ENCODE measurements around the gene MBNL1. TPM values are rescaled to one million over a fixed set of nuclear protein-coding genes. Genes with fewer than 3 reads are reported as not detected.

The MBNL1 gene, protein sequence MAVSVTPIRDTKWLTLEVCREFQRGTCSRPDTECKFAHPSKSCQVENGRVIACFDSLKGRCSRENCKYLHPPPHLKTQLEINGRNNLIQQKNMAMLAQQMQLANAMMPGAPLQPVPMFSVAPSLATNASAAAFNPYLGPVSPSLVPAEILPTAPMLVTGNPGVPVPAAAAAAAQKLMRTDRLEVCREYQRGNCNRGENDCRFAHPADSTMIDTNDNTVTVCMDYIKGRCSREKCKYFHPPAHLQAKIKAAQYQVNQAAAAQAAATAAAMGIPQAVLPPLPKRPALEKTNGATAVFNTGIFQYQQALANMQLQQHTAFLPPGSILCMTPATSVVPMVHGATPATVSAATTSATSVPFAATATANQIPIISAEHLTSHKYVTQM
- total RNA-seq (2014; rRNA removed; shearing (Covaris generic)): 137 and 161 TPM in 2 replicates

DNA sequence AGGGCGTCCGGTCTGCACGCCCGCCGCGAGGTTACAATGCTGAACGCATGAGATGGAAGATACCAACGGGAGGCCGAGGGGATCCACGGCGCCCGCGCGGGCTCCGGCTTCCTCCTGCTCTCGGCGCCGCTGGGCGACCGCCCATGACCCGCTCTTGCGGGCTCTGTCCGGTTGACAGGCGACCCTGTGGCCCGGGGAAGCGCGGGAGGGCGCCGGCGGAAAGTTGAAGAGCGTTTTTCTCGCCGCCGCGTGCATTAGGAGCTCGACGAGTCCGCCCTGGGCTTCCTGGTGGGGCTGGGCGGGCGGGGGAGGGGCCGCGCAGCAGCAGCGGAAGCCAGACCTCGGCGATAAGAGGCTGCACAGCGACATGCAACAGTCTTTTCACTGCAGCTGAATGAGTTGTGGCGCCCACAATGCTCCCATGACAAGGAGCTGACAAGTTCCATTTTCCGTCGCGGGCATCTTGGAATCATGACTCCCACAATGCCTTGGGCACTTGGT, at the start of gene MBNL1:
TSS of gene MBNL1 (plus strand) at position 375 of the 501 bp plus-strand sequence. CDS start 31,265 bp downstream, outside the sequence.
- DNase-seq (ENCODE audit: low spot score): peak; percentile 81

DNA sequence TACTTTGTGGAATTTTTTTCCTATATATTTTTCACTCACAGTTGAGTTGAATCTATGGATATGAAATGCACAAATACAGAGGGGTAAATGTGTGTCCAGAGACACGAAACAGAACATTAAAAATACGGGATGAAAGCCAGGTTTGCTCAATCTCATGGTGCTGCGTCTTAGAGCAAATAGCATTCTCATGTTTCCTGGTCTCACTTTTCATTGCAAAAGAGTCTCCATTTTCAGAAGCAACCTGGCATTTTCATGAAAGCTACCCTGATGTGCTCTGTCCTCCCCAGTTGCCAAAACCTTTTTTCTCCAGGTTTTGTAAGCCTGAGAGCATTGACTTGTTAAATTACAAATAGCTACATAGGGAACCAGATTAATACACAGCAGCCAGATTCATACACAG, 49.5 kb upstream of the MBNL1 start:
- no peak for DNase-seq (ENCODE audit: low spot score)

DNA sequence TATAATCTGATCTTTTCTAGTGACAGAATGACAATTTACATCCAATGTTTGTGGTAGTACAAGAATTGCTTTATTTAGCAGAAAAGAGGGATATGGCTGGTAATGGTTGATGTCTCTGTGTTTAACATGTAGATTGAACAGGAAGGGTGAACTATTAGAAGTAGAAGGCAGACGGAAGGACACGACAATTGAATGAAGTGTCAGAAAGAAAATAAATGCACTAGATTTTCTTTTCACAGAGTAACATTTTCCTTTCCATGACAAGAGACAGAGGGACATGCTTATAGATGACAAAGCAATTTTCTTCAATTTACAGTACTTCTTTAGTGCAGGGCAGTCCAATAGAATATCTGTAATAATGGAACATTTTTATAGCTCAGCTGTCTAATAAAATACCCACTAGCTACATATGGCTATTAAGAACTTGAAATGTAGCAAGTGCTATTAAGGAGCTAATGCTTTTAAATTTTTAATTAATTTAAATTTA, 48.9 kb upstream of the MBNL1 start:
- DNase-seq (ENCODE audit: low spot score): no peak

DNA sequence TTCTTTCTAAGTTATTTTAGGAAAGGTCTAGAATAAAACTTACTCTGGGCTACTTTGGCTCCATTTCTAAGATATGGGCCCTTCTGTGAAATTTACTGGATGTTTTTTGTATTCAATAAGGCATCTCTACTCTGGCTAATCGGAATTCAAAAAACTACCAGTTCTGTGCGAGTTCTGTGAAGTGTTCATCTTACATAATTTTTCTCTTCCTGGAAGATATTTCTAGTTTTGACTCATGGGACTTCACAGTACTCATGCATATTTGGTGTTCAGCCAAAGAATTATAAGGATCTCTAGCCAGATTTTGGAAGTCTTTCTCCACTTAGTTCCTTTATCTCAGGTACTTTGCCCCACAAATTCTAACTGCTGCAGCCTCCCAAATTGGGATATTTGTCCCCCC, 46.4 kb upstream of the MBNL1 start:
- no peak for DNase-seq (ENCODE audit: low spot score)

DNA sequence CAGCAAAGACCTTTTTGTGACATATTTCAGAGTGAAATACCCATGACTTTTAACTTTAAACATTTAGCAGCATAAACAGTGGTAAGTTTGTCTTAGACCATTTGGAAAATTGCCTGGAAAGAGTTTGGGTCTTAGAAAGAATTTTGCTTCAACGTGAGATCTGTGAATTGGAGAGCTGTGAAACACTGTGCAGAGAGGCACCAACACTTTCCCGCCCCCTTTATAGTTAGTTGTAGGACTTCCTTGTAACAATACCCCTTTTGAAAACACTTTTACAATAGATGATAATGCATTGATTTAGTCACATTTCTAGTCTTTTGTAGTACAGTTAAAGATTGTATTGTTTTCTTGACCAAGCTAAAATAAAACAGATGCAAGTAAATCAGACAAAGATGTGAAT, 43.5 kb upstream of the MBNL1 start:
- no peak for DNase-seq (ENCODE audit: low spot score)

DNA sequence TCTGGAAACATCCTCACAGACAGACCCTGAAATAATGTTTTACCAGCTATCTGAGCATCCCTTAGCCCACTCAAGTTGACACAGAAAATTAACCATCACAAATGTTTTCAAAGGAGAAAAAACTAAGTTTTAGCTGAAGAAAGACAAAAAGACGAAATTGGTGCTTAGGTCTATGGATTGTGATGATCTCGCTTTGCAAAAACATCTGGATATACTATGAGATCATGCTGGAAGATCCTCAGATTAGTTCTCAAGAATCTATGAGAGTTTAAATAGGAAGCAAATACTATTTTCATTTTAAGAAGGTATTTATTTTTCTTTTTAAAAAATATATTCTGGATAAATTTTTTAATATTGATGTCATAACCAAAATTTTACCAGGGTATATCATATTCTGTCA, 42.6 kb upstream of the MBNL1 start:
- DNase-seq (ENCODE audit: low spot score): no peak

DNA sequence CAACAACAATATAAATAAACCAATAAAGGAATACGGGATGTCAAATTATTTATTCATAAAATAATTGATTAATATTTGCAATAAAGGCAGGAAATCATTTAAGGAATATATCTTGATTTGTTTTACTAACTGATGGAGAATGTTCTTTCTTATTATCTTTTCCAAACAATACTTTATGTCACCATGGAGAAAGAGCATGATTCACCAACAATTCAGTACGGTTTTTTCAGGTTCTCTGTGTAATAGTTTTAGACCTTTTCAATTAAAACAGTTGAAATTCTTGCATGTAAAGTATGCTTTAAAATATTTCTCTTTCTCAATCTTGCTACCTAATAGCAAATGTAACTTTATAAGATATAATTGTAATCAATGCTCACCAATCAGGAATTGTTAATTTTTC, 41.7 kb upstream of the MBNL1 start:
- DNase-seq (ENCODE audit: low spot score): no peak

DNA sequence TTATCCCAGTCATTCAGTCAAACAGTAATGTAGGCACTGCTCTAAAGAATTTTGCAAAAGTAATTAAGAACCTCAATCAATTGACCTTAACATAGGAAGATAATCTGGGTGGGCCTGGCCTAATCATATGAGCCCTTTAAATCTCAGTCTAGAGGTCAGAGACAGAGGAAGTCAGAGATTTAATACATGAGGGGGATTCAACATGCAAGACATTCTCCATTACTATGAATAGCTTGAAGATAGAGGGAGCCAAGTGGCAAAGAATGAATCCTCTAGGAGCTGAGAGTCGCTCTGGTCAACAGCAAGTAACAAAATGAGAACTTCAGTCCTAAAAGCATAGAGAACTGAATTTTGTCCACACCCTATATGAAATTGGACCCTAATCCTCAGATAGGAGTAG, 39.0 kb upstream of the MBNL1 start:
- no peak for DNase-seq (ENCODE audit: low spot score)

DNA sequence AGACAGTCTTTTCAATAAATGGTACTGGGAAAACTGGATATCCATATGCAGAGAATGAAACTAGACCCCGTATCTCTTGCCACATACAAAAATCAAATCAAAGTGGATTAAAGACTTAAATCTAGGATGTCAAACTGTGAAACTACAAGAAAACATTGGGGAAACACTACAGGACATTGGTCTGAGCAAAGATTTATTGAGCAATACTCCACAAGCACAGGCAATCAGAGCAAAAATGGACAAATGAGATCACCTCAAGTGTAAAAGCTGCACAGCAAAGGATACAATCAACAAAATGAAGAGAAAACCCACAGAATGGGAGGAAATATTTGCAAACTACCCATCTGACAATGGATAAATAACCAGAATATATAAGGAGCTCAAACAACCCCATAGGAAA, 38.4 kb upstream of the MBNL1 start:
- no peak for DNase-seq (ENCODE audit: low spot score)

DNA sequence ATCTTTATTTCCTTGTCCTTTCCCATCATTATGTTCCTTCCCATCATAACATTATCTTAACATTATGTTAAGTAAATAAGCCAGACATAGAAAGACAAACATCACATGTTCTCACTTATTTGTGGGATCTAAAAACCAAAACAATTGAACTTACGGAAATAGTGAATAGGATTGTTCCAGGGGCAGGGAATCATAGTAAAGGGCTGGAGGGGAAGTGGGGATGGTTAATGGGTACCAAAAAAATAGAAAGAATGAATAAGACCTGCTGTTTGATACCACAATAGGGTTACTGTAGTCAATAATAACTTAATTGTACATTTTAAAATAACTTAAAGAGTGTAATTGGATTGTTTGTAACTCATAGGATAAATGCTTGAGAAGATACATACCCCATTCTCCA, 36.7 kb upstream of the MBNL1 start:
- no peak for DNase-seq (ENCODE audit: low spot score)

DNA sequence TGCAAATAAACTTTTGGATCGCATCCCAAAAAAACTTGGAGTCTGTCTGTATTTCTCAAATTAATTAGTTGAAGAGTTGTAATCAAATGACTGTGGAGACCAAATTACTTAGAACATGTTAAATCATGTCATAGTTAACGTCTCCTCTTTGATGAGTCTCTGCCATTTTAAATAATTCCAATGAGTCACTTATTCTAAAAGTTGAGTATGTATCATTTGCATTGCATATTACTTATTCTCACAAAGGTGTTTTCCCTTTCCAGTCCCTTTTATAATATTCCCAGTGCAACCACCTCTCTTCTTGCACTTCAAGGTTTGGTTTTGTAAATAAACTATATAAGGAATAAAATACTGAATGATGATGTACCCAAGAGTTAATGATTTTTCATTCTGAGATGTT, 36.0 kb upstream of the MBNL1 start:
- no peak for DNase-seq (ENCODE audit: low spot score)

DNA sequence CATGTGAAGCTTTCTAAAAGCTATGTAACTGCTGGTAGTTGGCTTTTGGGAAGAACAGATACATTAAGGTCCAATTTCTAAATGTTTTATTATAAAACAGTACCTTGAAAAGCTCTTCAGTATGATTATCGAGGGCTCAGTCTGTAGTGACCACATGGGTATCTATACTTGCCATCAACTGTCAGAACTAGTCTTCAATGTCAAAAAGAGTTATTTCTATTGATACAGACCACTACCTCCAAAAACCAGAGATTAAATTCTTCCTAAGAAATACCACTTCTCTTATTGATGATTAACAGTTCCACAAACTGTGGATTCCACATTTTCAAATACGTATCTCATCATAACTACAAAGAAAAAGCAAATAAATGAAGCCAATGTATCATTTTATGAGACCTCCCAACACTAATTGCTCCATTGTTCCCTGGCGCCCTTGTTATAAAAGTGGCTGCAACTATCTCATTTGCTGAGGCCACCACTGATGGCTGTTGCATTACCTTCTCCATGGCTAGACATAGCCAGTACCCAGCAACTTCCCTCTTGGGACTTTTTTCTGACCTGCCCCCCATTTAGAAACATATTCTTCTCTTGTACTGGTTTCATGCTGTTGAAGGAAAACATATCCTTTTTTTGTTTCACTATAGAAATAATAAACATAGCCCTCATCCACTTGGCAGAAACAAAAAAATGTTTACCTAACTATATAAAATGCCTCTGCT, 33.9 kb upstream of the MBNL1 start:
- DNase-seq (ENCODE audit: low spot score): no peak

DNA sequence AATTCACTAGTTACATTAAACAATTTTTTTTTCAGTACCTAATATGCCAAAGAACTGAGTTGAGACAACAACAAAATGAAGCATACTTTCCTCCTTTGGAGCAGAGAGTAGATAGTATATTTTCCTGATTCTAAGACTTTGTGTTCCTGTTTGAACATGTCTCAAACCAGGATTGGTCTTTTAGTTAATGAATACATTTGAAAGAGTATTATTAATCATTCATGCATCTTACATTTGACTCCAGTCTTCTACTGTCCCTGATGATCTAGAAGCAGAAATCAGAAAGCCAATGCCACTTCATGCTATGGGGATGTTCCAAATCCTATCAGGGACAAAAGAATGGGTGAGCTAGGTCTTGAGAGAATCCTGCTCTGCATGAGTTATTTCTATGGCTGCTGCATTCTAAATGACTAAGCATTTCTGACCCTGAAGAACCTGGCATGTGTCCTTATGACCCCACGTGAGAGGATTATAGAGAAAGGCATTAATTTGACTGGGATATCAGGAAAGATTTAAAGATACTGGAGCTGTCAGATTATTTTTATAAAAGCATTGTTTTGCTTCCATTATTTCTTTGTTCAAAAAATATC, 32.9 kb upstream of the MBNL1 start:
- DNase-seq (ENCODE audit: low spot score): peak; percentile 64

DNA sequence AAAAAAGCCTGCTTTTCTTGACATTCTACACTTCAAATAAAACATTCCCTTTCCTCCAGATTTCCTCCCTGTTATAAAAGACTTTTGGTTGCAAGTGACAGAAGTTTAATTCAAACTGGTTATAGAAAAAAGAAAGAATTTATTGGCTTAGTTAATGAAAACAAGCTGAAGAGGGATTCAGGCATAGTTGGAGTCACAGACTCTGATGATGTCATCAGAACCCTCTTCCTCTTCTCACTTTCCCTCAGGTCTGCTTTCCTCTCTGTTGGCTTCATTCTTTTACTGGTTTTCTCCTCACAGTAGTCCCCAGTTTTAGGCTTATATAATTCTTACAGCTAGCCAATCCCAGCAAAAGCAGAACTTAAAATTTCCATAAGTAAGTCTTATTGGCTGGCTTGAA, 32.0 kb upstream of the MBNL1 start:
- peak; percentile 23 for DNase-seq (ENCODE audit: low spot score)

DNA sequence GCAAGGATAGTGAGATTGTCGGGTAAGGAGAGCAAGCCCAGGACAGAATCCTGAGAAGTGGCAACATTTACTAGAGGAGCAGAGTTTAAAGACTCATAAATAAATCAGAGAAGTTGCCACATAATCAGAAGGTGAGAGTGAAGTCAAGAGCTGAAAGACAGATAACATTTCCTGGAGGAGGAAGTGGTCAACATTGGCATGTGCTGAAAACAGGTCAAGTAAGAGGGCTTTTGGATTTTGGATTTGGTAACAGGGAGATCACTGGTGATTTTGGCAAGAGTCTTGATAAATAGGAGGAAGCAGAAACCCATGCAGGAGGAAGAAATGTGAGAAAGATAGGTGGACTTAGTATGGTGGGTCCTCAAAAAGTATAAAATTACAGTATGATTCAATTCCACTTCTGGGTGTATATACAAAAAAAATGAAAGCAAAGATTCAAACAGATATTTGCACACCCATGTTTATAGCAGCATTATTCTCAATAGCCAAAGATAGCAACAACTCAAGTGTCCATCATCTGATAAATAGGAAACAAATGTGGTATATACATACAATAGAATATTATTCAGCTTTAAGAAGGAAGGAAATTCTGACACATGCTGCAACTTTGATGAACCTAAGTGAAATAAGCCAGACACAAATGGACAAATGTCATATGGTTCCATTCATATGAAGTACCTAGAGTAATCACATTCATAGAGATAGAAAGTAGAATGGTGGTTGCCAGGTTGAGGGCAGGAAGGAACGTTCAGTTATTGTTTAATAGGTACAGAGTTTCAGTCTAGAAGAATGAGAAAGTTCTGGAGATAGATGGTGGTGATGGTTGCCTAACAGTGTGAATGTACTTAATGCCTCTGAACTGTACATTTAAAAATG, 27.3 kb upstream of the MBNL1 start:
- DNase-seq (ENCODE audit: low spot score): peak; percentile 27

DNA sequence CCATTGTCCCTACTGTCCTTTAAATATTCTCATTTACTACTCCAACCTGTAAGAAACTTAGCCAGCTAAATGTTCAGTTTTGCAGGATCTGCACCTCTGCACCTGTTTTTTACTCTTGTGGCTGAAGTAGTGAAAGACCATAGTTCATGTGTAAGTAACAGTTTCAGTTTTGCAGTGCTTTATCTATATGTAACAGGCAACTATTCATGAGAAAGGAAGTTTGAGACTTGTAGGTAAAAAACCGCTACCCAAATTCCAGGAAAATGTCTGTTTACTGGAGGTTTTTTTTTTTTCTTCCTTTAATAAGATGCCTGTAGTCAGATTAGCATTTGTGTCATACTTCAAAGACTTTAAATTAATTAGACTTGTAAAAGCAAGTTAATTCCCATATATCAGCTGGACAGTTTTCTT, 25.4 kb upstream of the MBNL1 start:
- DNase-seq (ENCODE audit: low spot score): no peak

DNA sequence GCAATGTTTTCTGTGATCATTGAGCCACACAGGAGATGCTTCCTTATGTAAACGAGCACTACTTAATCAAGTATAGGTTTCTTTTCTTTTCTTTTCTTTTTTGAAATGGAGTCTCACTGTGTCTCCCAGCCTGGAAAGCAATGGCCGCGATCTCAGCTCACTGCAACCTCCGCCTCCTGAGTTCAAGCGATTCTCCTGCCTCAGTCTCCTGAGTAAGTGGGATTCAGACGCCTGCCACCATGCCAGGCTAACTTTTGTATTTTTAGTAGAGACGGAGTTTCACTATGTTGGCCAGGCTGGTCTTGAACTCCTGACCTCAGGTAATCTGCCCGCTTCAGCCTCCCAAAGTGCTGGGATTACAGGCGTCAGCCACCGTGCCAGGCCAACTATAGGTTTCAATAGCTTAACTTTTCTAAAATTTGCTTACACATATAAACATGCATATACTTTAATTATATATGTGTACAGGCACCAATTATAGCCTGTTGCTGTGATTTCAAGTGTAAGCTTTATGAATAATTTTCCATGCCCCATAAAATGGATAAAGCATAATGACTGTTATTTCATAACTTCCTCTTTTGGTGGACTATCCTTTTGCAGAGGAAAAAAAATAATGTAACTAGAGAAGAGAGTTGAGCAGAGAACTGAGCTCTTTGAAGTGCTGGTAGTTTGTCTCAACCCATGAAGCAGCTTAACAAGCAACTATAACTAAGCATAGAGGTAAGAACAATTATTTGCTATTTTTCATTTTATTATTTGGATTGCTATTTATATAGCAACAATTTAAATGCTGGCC, 24.8 kb upstream of the MBNL1 start:
- DNase-seq (ENCODE audit: low spot score): no peak

DNA sequence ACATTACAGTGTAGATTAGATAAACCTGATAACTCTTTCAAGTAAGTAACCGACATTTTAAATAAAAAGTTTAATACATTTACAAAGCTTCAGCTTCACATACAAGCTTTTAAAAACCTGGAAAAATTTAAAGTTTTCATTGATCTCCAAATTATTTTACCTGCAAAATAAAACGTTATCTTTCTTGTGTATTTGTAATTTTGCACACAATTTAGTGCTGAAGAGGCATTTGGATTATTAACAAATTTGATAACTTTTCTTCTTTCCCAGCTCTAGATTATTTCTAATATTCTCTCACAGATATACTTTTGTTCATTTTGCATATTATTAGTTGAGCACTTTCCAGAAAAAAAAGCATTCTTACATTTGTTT, 24.2 kb upstream of the MBNL1 start:
- no peak for DNase-seq (ENCODE audit: low spot score)

DNA sequence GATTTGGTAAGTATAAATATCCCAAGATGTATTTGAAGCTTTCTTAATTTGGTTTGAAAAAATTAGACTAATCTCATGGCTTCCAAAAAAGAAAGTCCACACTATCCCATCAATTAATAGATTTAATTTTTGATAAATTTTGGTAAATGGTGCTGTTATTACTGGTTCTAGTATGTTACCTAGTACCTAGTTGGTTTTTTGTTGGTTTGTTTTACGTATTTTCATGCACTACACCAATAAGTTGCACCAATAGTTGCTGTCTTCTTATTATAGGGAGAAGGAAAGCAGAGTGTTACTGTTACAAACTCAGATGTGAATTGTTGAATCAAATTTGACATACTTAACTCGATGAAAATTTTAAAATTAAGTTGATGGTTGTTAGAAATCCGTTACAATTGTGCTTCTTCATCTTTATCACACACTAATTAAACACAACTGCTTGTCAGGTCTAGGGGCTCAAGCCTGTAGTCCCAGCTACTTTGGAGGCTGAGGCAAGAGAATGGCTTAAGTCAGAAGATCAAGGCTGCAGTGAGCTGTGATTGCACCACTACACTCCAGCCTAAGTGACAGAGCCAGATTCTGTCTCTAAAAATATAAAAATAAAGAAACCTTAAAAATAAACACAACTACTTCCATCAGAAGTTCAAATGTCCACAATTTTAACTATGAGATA, 23.1 kb upstream of the MBNL1 start:
- no peak for DNase-seq (ENCODE audit: low spot score)

DNA sequence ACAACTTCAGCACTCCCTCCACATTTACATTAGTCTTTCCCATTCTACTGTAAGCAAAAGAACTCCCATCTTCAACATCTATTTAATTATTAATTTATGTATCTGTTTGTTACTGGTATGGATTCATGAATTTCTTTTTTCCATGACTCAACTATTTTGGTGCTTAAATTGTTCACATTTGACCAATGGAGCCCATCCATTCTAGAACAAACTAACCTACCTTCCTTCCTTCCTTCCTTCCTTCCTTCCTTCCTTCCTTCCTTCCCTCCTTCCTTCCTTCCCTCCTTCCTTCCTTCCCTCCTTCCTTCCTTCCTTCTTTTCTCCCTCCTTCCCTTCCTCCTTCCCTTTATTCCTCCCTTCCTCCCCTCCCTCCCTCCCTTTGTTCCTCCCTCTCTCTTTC, 16.8 kb upstream of the MBNL1 start:
- DNase-seq (ENCODE audit: low spot score): no peak

Measured in A172 (cell line).